BE2C (cell line): ENCODE measurements around the gene GRM5.

Experiments used
- DNase-seq: peaks from one replicate; pipeline ENCODE4 v3.0.0-alpha.2; 2020
- H3K27me3 ChIP-seq: fragments of 250-450 bp; sonication (Bioruptor Pico); 2 replicates; pipeline ENCODE4 v1.5.1; 2020; ENCODE audit warnings: mild to moderate bottlenecking
- H3K36me3 ChIP-seq: fragments of 250-450 bp; sonication (Bioruptor Pico); 2 replicates; pipeline ENCODE4 v1.5.1; 2020; ENCODE audit warnings: mild to moderate bottlenecking
- H3K4me1 ChIP-seq: fragments of 250-450 bp; sonication (Bioruptor Pico); 2 replicates; pipeline ENCODE4 v1.5.1; 2020
- H3K4me3 ChIP-seq: 2 replicates; pipeline ENCODE4 v1.5.1; 2011; ENCODE audit warnings: low read depth, low read length
- H3K9me3 ChIP-seq: fragments of 250-450 bp; sonication (Bioruptor Pico); 2 replicates; pipeline ENCODE4 v1.5.1; 2020
- TF ChIP-seq, protein P1 (sequence below): IDR thresholded peaks from 2 replicates; pipeline ENCODE4 v1.5.1; 2012; ENCODE audit warnings: mild to moderate bottlenecking, low read depth, low read length

Gene GRM5

DNA sequence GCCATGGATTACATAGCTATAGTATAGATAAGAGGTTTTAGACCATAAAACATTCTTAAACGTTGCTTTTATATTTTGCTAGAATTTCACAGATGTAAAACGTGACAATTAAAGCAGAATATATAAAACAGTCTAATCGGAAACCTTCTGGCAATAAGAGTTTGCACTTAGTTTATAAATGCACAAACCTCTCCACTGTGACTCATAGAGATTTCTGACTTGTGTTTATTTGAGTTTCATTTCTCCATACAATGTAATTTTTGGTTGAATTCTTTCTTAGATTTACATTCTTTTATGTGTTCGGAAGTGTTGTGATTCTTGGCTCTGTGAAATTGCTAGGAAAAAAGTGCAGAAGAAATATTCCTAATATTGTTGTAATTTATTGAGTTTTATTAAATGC lies 439.6 kb downstream of the GRM5 start:
- no peaks in the 10 kb centered on the region for H3K9me3 ChIP-seq
- no peaks in the 10 kb centered on the region for H3K4me1 ChIP-seq
- DNase-seq = no peak
- H3K36me3 ChIP-seq = no peaks in the 10 kb centered on the region
- H3K4me3 ChIP-seq = no peak overlapping the region
- no peaks in the 10 kb centered on the region for H3K27me3 ChIP-seq
- TF ChIP-seq, protein P1, sequence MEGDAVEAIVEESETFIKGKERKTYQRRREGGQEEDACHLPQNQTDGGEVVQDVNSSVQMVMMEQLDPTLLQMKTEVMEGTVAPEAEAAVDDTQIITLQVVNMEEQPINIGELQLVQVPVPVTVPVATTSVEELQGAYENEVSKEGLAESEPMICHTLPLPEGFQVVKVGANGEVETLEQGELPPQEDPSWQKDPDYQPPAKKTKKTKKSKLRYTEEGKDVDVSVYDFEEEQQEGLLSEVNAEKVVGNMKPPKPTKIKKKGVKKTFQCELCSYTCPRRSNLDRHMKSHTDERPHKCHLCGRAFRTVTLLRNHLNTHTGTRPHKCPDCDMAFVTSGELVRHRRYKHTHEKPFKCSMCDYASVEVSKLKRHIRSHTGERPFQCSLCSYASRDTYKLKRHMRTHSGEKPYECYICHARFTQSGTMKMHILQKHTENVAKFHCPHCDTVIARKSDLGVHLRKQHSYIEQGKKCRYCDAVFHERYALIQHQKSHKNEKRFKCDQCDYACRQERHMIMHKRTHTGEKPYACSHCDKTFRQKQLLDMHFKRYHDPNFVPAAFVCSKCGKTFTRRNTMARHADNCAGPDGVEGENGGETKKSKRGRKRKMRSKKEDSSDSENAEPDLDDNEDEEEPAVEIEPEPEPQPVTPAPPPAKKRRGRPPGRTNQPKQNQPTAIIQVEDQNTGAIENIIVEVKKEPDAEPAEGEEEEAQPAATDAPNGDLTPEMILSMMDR = no peak

GRCh38 chr11:88623531-88623930 lies 442.3 kb downstream of the GRM5 start:
- Histone ChIP-seq H3K27me3 (no peaks in the 10 kb centered on the region), H3K4me3 (no peak overlapping the region)
- no peak for DNase-seq

DNA sequence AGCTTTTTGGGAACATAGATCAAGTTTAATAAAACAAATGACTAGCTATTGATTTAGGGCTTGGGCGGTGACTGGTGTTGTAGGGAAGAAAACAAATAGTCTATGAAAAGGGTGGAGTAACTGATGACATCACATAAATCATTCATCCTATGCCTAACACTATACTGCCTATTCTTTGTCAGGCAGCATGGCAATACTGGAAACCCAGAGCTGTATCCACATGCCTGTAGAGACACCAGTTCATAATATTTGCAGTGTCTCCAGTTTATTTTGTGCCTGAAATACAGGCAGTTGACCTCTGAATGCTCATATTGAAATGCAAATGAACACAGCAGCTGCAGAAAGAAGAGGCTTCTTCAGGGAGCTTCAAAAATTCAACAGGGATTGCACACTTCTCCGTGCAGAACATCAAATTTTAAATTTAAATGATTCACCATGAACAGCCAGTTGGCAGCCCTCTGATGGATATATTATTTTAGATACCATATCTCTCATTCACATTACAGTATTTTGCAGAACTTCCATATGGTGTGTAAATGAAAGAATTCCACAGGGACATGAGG lies 445.1 kb downstream of the GRM5 start:
- DNase-seq = no peak
- Histone ChIP-seq H3K27me3 (no peaks in the 10 kb centered on the region), H3K9me3 (no peaks in the 10 kb centered on the region), H3K36me3 (no peaks in the 10 kb centered on the region), H3K4me1 (no peaks in the 10 kb centered on the region), H3K4me3 (no peak overlapping the region)
- TF ChIP-seq, protein P1 = no peak

More at GRCh38 chr11:88623531-88623930, 442.3 kb downstream of the GRM5 start:
- H3K4me1 ChIP-seq = no peaks in the 10 kb centered on the region
- no peaks in the 10 kb centered on the region for H3K9me3 ChIP-seq
- TF ChIP-seq, protein P1 = no peak
- H3K36me3 ChIP-seq = no peaks in the 10 kb centered on the region

DNA sequence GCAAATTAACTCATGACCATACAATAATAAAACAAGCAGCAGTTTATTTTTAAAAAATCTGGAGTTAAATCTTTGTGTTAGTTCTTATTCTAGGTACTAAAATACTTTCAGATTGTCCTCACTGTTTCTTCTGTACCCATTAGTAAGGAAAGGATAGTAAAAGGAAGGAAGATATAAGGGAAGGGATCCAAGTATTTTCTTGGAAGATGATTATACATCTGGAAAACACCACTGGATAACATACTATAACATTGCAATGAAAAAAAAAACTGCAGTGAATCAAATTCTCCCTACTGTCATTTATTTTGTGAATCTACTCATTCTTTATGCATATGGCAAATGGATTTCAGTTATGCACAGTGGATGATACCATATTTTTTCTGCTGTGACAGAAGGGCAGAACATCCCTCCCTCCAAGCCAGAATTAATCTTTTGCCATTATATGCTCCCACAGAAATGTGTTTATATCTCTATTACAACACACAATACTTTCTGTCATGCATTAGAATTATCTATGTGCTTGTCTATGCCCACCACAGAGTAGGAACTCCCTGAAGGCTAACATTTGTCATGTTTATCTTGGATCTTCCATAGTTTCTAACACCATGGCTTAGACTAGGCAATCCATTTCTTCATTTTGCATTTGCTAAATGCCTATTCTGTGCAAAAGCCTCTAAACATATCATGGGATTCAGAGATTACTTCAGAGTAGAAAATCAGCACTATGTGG lies 446.0 kb downstream of the GRM5 start:
- no peak for DNase-seq
- no peaks in the 10 kb centered on the region for H3K9me3 ChIP-seq
- no peaks in the 10 kb centered on the region for H3K36me3 ChIP-seq
- TF ChIP-seq, protein P1 = no peak
- H3K4me3 ChIP-seq = no peak overlapping the region
- no peaks in the 10 kb centered on the region for H3K4me1 ChIP-seq
- no peaks in the 10 kb centered on the region for H3K27me3 ChIP-seq

- H3K27me3 ChIP-seq = no peaks in the 10 kb centered on the region
- H3K9me3 ChIP-seq = no peaks in the 10 kb centered on the region
- H3K4me1 ChIP-seq = no peaks in the 10 kb centered on the region
- H3K4me3 ChIP-seq = no peak overlapping the region
- no peak for DNase-seq
- no peaks in the 10 kb centered on the region for H3K36me3 ChIP-seq
- TF ChIP-seq, protein P1 = no peak
These were observed 446.7 kb downstream of the GRM5 start for GRCh38 chr11:88619071-88619425.

DNA sequence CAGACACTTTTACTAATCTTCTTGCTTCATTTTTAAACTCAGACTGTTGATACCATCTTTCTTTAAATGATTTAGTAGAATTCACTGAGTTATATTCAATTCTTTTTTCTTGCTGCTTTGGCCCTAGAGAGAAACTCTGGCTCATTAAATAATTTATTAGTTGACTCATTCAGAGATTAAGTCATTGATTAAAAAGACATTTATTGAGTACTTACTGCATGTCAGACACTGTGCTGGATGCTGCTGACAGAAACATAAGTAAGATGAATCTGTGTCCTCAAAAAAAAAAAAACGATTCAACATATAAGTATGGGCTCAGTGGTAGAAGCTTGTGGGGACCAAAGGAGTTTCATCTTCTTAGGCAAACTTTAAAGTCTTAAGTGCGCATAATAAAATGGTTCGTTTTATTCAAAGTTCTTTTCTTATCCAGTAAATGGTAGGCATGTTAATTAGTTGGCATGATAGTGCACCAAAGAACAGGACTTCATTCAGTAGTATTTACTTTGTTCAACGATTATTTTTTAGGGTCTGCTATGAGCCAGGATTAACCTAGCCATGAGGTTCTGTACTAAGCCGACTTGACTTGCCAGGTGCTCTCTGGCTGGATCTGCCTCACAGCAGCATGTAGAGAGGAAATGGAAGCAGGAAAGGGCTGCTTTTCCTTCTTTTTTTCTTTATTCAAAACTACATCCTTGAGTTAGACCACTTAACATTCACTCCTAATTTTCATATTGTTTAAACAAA lies 447.3 kb downstream of the GRM5 start:
- H3K4me1 ChIP-seq = no peaks in the 10 kb centered on the region
- H3K4me3 ChIP-seq = no peak overlapping the region
- H3K9me3 ChIP-seq = no peaks in the 10 kb centered on the region
- TF ChIP-seq, protein P1 = no peak
- H3K27me3 ChIP-seq = no peaks in the 10 kb centered on the region
- H3K36me3 ChIP-seq = no peaks in the 10 kb centered on the region
- no peak for DNase-seq
